Neuronal stem cell (in vitro differentiated cells): ENCODE results near the gene ABR.
A peak's percentile ranks its signal among the peaks of the same experiment; 100 is the strongest.
"Not testable (repeated sequence)": the region's sequence is repeated elsewhere in the genome, so short reads cannot be mapped to it uniquely, and the experiment has no call there.

Experiments
- DNase-seq: peaks from one replicate; pipeline ENCODE4 v3.0.0-alpha.2; 2013; ENCODE audit warnings: low spot score
- H2AFZ ChIP-seq: one replicate; pipeline ENCODE4 v1.6.1; 2013; ENCODE audit warnings: mild to moderate bottlenecking, low read length, inconsistent platforms
- H2AK5ac ChIP-seq: 2 replicates; pipeline ENCODE4 v1.6.1; 2013; ENCODE audit warnings: low read depth, mild to moderate bottlenecking, inconsistent platforms, low read length, moderate library complexity, mixed read lengths
- H2BK120ac ChIP-seq: 2 replicates; pipeline ENCODE4 v1.6.1; 2013; ENCODE audit warnings: low read depth, mild to moderate bottlenecking, inconsistent platforms, low read length, moderate library complexity, mixed read lengths
- H2BK12ac ChIP-seq: one replicate; pipeline ENCODE4 v1.6.1; 2013; ENCODE audit warnings: low read length, inconsistent platforms
- H2BK15ac ChIP-seq: 2 replicates; pipeline ENCODE4 v1.6.1; 2013; ENCODE audit warnings: mild to moderate bottlenecking, low read length, inconsistent platforms, mixed read lengths
- H2BK5ac ChIP-seq: one replicate; pipeline ENCODE4 v1.6.1; 2013; ENCODE audit warnings: inconsistent platforms, mild to moderate bottlenecking, low read length, moderate library complexity
- H3K14ac ChIP-seq: one replicate; pipeline ENCODE4 v1.6.1; 2013; ENCODE audit warnings: low read length, inconsistent platforms
- H3K18ac ChIP-seq: 2 replicates; pipeline ENCODE4 v1.6.1; 2013; ENCODE audit warnings: low read length, inconsistent platforms
- H3K23ac ChIP-seq: 2 replicates; pipeline ENCODE4 v1.6.1; 2013; ENCODE audit warnings: low read depth, mild to moderate bottlenecking, mixed read lengths, low read length, inconsistent platforms; ENCODE audit not compliant: poor library complexity
- H3K27ac ChIP-seq: replicated peaks from 3 replicates; pipeline ENCODE4 v1.5.1; 2013; ENCODE audit warnings: low read length, inconsistent platforms
- H3K27me3 ChIP-seq, 3 experiments: 2 replicates each; pipeline ENCODE4 v1.6.1; 2013; ENCODE audit warnings: low read length in 3 of 3, mild to moderate bottlenecking in 2 of 3, inconsistent platforms in 1 of 3, low read depth in 1 of 3, mixed read lengths in 1 of 3, moderate library complexity in 1 of 3; ENCODE audit not compliant: control insufficient read depth in 3 of 3, insufficient read depth in 3 of 3
- H3K36me3 ChIP-seq, 2 donors: replicated peaks in 1 of 2; 2 replicates each; pipeline ENCODE4 v1.6.1; 2013; ENCODE audit warnings: low read length in 2 of 2; ENCODE audit not compliant: control insufficient read depth in 2 of 2, insufficient read depth in 2 of 2
- H3K4ac ChIP-seq: 2 replicates; pipeline ENCODE4 v1.6.1; 2013; ENCODE audit warnings: inconsistent platforms, mild to moderate bottlenecking, low read length, moderate library complexity
- H3K4me1 ChIP-seq, 2 donors: 1 replicate in 1 of 2; 2 replicates in 1 of 2; pipeline ENCODE4 v1.6.1; 2013; ENCODE audit warnings: low read length in 2 of 2, low read depth in 1 of 2; ENCODE audit not compliant: control insufficient read depth in 2 of 2, insufficient read depth in 1 of 2
- H3K4me2 ChIP-seq: one replicate; pipeline ENCODE4 v1.6.1; 2013; ENCODE audit warnings: mild to moderate bottlenecking, low read length, inconsistent platforms; ENCODE audit not compliant: insufficient read depth, poor library complexity, severe bottlenecking
- H3K4me3 ChIP-seq, 2 donors: 2 replicates each; pipeline ENCODE4 v1.5.1; 2013; ENCODE audit warnings: low read length in 2 of 2, mild to moderate bottlenecking in 2 of 2, inconsistent platforms in 1 of 2, moderate library complexity in 1 of 2
- H3K79me1 ChIP-seq: one replicate; pipeline ENCODE4 v1.6.1; 2013; ENCODE audit warnings: low read depth, mild to moderate bottlenecking, inconsistent platforms, low read length, moderate library complexity
- H3K9ac ChIP-seq: one replicate; pipeline ENCODE4 v1.6.1; 2013; ENCODE audit warnings: mild to moderate bottlenecking, low read depth, low read length, inconsistent platforms; ENCODE audit not compliant: poor library complexity
- H3K9me3 ChIP-seq, 2 donors: replicated peaks in 1 of 2; 2 replicates each; pipeline versions ENCODE3 to v1.6.1; 2013; ENCODE audit warnings: low read length in 2 of 2, mild to moderate bottlenecking in 2 of 2, inconsistent platforms in 1 of 2, low read depth in 1 of 2, mixed read lengths in 1 of 2, moderate library complexity in 1 of 2; ENCODE audit not compliant: control insufficient read depth in 2 of 2, insufficient read depth in 1 of 2
- H4K8ac ChIP-seq: one replicate; pipeline ENCODE4 v1.6.1; 2013; ENCODE audit warnings: low read depth, mild to moderate bottlenecking, inconsistent platforms, low read length, moderate library complexity
- H4K91ac ChIP-seq: one replicate; pipeline ENCODE4 v1.6.1; 2013; ENCODE audit warnings: low read length, low read depth, mild to moderate bottlenecking, inconsistent platforms; ENCODE audit not compliant: poor library complexity
- WGBS, 2 donors: extraction: QIAGEN DNeasy Blood & Tissue Kit; methylation state at CpG; one replicate each; pipeline ENCODE4 v1.1.7; 2013; ENCODE audit warnings: missing lambda C conversion rate in 2 of 2, mixed read lengths in 1 of 2; ENCODE audit not compliant: insufficient read length in 2 of 2, insufficient replicate concordance in 1 of 2; ENCODE audit errors: extremely low coverage in 2 of 2; 5-methylcytosine and 5-hydroxymethylcytosine counted together

Gene ABR

DNA sequence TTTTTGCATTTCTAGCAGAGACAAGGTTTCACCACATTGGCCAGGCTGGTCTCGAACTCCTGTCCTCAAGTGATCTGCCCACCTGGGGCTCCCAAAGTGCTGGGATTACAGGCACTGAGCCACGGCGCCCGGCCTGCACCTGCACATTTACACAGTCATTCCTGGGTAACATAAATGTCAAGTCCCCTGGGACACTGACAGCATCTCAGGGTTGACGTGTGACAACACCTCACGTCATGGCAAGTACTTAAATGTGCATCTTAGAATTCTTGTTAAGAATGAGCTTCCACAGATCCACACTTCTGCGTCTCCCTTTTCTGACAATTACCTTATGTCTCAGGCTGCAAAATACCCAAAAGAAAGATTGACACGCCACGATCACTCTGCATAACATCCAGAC lies 80.5 kb downstream of the ABR start:
- Histone ChIP-seq H2BK120ac (no peak overlapping the region), H4K91ac (no peak overlapping the region), H3K36me3 (peaks cover 10 to 36% of the 10 kb centered on the region in 2 donors), H4K8ac (no peak overlapping the region), H3K9me3 (no peaks in the 10 kb centered on the region), H2BK12ac (no peak overlapping the region), H3K4me2 (no peak overlapping the region), H3K79me1 (no peaks in the 10 kb centered on the region), H2AFZ (no peak overlapping the region), H3K27ac (no peak overlapping the region), H3K4me3 (no peak overlapping the region), H2BK15ac (no peak overlapping the region), H3K9ac (no peak overlapping the region), H2AK5ac (no peak overlapping the region), H3K14ac (no peak overlapping the region), H3K27me3 (no peaks in the 10 kb centered on the region), H3K4me1 (no peaks in the 10 kb centered on the region), H3K23ac (no peak overlapping the region), H3K18ac (no peak overlapping the region), H2BK5ac (no peak overlapping the region), H3K4ac (no peak overlapping the region)
- WGBS, 2 donors = no CpG with 5 or more reads among the region's 9 CpGs
- DNase-seq = no peak

DNA sequence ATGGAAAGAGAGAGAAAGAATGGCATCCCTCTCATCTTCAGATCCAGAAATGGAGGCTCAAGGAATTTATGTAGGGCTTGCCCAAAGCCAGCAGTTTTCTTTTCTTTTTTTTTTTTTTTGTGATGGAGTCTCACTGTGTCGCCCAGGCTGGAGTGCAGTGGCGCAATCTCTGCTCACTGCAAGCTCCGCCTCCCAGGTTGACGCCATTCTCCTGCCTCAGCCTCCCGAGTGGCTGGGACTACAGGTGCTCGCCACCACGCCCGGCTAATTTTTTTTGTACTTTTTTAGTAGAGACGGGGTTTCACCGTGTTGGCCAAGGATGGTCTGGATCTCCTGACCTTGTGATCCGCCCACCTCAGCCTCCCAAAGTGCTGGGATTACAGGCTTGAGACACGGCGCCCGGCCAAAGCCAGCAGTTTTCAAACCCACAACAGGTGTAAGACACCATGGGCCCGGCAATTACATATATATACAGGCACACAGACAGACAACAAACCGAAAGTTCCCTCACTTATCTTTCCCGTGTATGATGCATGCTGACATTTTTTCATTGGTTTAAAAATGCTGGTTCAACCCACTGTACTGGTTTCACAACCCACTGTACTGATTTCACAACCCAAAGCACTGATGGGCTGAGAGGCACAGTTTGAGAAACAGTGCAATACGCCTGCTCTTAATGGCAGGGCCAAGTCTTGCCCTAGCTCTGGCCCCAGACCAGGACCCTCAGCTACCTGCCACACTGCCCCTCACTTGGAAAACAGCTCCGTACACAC lies 81.6 kb downstream of the ABR start:
- H3K9ac ChIP-seq, H2BK120ac ChIP-seq, H4K8ac ChIP-seq, H2BK12ac ChIP-seq, H3K27me3 ChIP-seq, H3K79me1 ChIP-seq, H3K4me3 ChIP-seq, H2AFZ ChIP-seq, H3K4ac ChIP-seq, DNase-seq, H3K4me2 ChIP-seq, H2BK15ac ChIP-seq, H3K14ac ChIP-seq, H2BK5ac ChIP-seq, H3K4me1 ChIP-seq, H3K23ac ChIP-seq, H3K9me3 ChIP-seq, H2AK5ac ChIP-seq, H4K91ac ChIP-seq, H3K18ac ChIP-seq, H3K27ac ChIP-seq: not testable (repeated sequence)
- no CpG with 5 or more reads among the region's 19 CpGs for WGBS, 2 donors
- peaks cover 10 to 42% of the 10 kb centered on the region in 2 donors for H3K36me3 ChIP-seq

DNA sequence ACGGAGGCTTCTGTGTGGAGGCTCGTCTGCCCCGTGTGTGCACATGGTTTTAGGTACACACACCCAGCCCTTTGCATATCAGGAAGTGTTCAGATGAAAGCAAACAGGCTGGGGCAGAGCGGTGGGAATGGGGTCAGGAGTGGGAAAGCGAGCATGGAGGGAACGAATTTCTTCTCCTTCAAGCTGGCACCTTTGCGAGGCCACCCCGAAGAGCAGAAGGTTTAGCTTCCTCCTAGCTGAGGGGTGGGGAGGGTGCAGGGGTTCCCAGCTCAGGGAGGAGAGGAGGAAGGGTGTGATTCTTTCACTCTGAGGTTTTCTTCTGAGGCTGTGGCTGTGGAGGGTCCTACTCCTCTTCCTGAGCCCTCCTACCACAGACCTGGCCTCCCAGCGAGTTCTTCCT lies 83.6 kb downstream of the ABR start:
- H2AK5ac ChIP-seq = no peak overlapping the region
- no peak overlapping the region for H3K14ac ChIP-seq
- no peak overlapping the region for H3K23ac ChIP-seq
- H3K9me3 ChIP-seq = no peaks in the 10 kb centered on the region
- peak overlapping the region; percentile 56 for H3K9ac ChIP-seq
- peak overlapping the region; percentile 4 for H2BK5ac ChIP-seq
- H3K27me3 ChIP-seq = no peaks in the 10 kb centered on the region
- no peak overlapping the region for H2BK12ac ChIP-seq
- H2BK15ac ChIP-seq = no peak overlapping the region
- no peak overlapping the region for H3K4ac ChIP-seq
- H4K8ac ChIP-seq = no peak overlapping the region
- no peak overlapping the region for H3K27ac ChIP-seq
- H3K4me1 ChIP-seq = no peaks in the 10 kb centered on the region
- H3K4me3 ChIP-seq = no peak overlapping the region
- H3K18ac ChIP-seq = peak overlapping the region; percentile 53
- DNase-seq = no peak
- H3K36me3 ChIP-seq = peaks cover 11 to 55% of the 10 kb centered on the region in 2 donors
- no peak overlapping the region for H3K4me2 ChIP-seq
- no peak overlapping the region for H4K91ac ChIP-seq
- H2AFZ ChIP-seq = no peak overlapping the region
- H3K79me1 ChIP-seq = no peaks in the 10 kb centered on the region
- no CpG with 5 or more reads among the region's 9 CpGs for WGBS, 2 donors
- H2BK120ac ChIP-seq = no peak overlapping the region

DNA sequence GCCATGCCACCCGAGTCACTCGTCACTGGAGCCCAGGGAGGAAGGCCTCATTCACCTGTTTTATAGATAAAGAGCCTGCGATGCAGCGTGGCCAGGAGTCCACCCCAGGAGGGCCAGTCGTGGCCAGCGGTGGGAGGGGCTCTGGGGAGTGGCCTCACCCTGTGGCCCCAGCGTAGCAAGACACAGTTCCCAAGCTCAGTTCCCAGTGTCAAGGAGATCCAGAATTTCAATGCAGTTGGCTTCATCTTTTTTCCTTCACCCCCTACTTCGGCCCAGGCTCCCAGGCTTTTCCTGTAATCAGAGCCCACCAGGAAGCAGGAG lies 84.0 kb downstream of the ABR start:
- no peak overlapping the region for H2BK15ac ChIP-seq
- no peak overlapping the region for H3K14ac ChIP-seq
- no peaks in the 10 kb centered on the region for H3K27me3 ChIP-seq
- WGBS, 2 donors = no CpG with 5 or more reads among the region's 8 CpGs
- no peak overlapping the region for H3K4me3 ChIP-seq
- no peak overlapping the region for H3K9ac ChIP-seq
- no peak overlapping the region for H2AFZ ChIP-seq
- H3K27ac ChIP-seq = no peak overlapping the region
- no peaks in the 10 kb centered on the region for H3K4me1 ChIP-seq
- no peak overlapping the region for H2BK5ac ChIP-seq
- no peak for DNase-seq
- H3K18ac ChIP-seq = no peak overlapping the region
- H3K9me3 ChIP-seq = no peaks in the 10 kb centered on the region
- no peak overlapping the region for H4K8ac ChIP-seq
- H3K79me1 ChIP-seq = no peaks in the 10 kb centered on the region
- H2AK5ac ChIP-seq = no peak overlapping the region
- no peak overlapping the region for H2BK120ac ChIP-seq
- H4K91ac ChIP-seq = no peak overlapping the region
- H3K4ac ChIP-seq = no peak overlapping the region
- no peak overlapping the region for H3K4me2 ChIP-seq
- no peak overlapping the region for H2BK12ac ChIP-seq
- peaks cover 13 to 59% of the 10 kb centered on the region in 2 donors for H3K36me3 ChIP-seq
- no peak overlapping the region for H3K23ac ChIP-seq
